Upper lobe of left lung (tissue), 4 donors: Measurements from ENCODE around the gene EVC2.

Experiments used
- CTCF ChIP-seq, 6 experiments: fragments of 450-650 bp in 4 of 6; fragments of 200-600 bp in 2 of 6; sonication (generic) in 2 of 6; IDR thresholded peaks; one replicate each; pipeline ENCODE4 v1.5.1; 2016 to 2019; ENCODE audit warnings: antibody characterized with exemption in 6 of 6
- POLR2A ChIP-seq, 4 donors: fragments of 450-650 bp; IDR thresholded peaks; one replicate each; pipeline ENCODE4 v1.5.1; 2016 to 2017; ENCODE audit warnings: antibody characterized with exemption in 4 of 4, mild to moderate bottlenecking in 2 of 4
- POLR2AphosphoS5 ChIP-seq, 2 donors: sonication (generic); formaldehyde crosslinking; IDR thresholded peaks; one replicate each; pipeline ENCODE4 v1.5.1; 2017; ENCODE audit warnings: antibody characterized with exemption in 2 of 2

DNA sequence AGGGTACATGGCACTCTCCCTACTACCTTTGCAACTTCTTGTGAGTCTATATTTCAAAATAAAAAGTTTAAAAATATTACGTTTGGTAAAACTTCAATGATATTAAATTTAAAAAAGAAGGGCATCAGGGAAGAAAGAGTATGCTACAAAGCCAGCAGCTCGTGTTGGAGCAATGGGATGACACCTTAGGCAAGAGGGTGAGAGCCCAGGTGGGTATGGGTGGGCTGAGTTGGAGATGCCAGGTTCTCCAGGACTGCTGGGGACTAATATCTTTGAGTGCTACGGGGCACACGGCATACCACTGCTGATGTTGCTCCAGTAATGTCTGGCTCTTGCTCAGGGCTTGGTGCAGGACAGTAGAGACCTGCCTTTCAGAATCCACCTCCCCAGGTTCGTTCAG is 132.4 kb downstream of the EVC2 start:
- TF ChIP-seq CTCF (IDR thresholded peaks at IDR 0.05) (no peak), POLR2AphosphoS5 (IDR thresholded peaks at IDR 0.05) (no peak), POLR2A (IDR thresholded peaks at IDR 0.05) (no peak)
